NCI-H2196 (cell line): Measurements from ENCODE around the gene IQCN.

Source experiments
- DNase-seq: peaks from one replicate; lab custom pipeline; 2025; ENCODE audit not compliant: unreplicated experiment; lab: John Stamatoyannopoulos, UW

IQCN gene, protein sequence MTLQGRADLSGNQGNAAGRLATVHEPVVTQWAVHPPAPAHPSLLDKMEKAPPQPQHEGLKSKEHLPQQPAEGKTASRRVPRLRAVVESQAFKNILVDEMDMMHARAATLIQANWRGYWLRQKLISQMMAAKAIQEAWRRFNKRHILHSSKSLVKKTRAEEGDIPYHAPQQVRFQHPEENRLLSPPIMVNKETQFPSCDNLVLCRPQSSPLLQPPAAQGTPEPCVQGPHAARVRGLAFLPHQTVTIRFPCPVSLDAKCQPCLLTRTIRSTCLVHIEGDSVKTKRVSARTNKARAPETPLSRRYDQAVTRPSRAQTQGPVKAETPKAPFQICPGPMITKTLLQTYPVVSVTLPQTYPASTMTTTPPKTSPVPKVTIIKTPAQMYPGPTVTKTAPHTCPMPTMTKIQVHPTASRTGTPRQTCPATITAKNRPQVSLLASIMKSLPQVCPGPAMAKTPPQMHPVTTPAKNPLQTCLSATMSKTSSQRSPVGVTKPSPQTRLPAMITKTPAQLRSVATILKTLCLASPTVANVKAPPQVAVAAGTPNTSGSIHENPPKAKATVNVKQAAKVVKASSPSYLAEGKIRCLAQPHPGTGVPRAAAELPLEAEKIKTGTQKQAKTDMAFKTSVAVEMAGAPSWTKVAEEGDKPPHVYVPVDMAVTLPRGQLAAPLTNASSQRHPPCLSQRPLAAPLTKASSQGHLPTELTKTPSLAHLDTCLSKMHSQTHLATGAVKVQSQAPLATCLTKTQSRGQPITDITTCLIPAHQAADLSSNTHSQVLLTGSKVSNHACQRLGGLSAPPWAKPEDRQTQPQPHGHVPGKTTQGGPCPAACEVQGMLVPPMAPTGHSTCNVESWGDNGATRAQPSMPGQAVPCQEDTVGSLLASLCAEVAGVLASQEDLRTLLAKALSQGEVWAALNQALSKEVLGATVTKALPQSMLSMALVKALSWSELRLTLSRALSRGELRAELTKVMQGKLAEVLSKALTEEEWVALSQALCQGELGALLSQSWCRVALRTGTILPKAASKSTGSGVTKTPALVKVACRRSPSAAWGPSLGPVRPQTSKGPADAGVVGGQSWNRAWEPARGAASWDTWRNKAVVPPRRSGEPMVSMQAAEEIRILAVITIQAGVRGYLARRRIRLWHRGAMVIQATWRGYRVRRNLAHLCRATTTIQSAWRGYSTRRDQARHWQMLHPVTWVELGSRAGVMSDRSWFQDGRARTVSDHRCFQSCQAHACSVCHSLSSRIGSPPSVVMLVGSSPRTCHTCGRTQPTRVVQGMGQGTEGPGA (N-terminal part only)

GRCh38 chr19:18274219-18274780 lies at the start of gene IQCN:
TSS of gene IQCN (minus strand) at chr19:18274452. CDS start at chr19:18269478, 4,974 bp downstream.
- no peak for DNase-seq

DNA sequence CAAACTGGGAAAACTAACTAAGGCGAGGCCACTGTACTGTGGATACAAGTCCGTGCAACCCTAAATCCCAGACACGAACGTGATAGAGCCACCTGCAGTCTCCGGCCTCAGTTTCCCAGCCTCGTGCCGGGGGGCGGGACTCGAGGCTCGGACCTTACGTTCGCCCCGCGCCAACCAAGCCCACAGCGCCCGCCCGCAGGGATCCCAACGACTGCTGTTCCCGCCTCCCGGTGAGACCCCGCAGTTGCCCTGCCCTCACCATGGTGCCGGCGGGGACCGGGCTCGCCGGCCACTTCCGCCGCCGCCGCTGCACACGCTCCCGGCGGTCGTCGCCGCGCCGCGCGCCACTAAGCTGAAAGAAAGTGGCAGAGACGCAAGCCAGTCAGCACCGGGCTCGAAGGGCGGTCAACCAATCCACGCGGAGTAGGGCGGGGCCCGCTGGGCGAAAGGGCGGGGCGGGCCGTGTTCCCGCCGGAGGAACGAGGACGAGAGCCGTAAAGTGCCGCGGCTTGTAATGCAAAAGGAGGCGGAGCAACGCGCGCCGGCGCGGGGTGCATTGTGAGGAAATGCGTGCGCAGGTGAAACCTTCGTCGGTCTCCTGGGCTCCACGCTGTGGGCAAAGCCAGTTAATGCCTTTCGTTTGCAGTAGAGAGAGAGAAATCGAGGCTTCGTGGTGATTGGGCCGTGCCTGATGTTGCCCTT lies 48.7 kb upstream of the IQCN start, which contains the start of gene LSM4:
TSS of gene LSM4 (minus strand) at position 318 of the 702 bp plus-strand sequence. CDS start at position 262, 56 bp downstream.
- peak; percentile 99 for DNase-seq

DNA sequence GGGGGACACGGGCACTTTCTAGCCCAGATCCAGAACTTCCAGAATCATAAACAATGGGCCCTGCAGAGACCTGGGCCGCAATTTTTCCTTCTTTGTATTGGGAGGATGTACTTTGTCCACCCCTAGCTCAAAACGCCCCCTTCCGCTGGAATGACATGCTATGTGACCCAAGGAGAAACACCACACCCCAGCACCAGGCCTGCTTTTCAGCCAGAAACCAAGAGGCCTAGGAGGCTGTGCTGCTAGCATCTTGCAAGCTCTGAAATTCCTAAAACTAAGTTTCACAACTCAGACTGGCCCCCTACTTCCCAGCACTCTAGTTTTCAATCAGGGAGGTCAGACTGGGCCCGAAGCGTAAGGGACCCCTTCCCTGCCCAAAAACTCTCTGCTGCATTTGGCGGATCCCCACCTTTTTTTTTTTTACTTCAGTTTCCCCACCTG lies 48.1 kb upstream of the IQCN start:
- DNase-seq: no peak

- no peak for DNase-seq
Measured at GRCh38 chr19:18321734-18322102, 47.5 kb upstream of the IQCN start.

- DNase-seq: no peak
Measured at GRCh38 chr19:18320865-18321733, 46.8 kb upstream of the IQCN start.

- DNase-seq: no peak
Measured at GRCh38 chr19:18319591-18320135, 45.4 kb upstream of the IQCN start.

GRCh38 chr19:18317961-18318800 lies 43.9 kb upstream of the IQCN start:
- DNase-seq: no peak

DNA sequence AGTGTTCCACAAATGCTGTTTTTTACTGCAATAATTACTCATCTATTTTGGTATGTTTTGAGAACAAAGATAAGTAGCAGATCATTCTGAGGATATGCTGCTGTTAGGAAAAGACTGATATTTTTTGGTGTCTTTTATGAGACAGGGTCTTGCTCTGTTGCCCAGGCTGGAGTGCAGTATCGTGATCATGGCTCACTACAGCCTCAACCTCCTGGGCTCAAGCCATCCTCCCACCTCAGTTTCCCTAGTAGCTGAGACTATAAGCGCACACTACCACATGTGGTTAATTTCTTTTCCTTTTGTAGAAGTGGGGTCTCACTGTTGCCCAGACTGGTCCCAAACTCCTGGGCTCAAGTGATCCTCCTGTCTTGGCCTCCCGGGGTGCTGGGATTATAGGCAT lies 39.1 kb upstream of the IQCN start:
- DNase-seq: no peak

GRCh38 chr19:18312092-18312534 lies 37.9 kb upstream of the IQCN start:
- no peak for DNase-seq

GRCh38 chr19:18311502-18312091 lies 37.3 kb upstream of the IQCN start:
- no peak for DNase-seq

- no peak for DNase-seq
Measured at GRCh38 chr19:18310966-18311365, 36.7 kb upstream of the IQCN start.

DNA sequence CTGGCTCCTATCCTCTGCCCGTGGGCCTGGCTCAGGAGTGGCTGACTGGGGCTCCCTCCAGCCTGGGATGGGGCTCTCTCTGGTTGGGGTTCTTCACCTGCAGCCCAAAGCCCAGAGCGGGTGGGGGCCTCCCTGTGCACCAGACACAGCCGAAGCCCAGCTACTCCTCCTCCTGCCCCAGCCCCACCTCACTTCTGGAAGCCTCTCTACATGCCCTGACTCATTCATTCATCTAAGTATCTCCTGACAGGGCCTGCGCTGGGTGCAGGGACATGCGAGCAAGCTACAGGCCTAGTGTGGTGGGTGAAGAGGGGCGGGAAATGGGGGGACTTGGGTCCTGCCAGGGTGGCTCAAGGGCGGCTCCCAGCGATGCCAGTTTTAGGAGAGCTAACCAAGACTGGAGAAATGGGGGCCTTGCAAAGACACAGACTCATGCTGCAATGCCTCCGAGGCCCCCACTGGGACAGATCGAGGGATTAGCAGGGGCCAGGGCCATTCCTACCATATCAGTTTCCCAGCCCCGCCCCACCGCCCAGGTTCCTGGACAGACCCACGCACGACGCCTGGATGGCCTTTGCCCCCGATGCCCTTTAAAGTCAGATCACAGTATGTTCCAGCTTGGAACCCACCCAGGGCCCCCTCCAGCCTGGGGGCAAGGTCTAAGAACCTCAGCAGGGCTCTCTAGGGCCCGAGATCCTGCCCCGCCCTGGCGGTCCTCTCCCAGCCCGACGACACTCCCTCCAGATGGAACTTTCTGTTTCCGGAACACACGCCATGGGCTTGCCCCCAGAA lies 36.1 kb upstream of the IQCN start:
- DNase-seq: no peak

DNA sequence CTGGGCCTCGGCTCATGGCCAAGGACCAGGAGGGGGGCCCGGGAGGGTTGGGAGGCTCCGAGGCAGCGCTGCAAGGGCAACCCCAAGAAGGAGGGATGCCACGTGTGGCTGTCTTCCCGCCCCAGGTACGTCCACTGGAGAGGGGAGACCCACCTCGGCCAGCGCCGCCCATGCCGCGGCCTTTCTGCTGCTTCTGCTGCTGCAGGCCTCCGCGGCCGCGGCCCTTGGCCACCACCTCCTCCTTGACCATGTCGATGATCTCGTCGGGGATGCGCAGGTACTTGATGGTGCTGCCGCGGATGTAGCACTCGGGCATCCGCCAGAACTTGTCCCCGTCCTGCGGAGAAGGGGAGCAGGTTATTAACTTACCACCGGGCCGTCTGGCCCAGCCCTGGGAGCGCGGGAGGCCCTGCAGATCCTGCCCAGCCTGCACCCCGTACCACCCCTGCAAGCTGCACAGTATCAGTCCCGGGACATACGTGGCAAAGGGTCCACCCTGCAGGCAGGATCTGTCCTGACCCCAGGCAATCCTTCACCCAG lies 35.3 kb upstream of the IQCN start:
- no peak for DNase-seq

DNA sequence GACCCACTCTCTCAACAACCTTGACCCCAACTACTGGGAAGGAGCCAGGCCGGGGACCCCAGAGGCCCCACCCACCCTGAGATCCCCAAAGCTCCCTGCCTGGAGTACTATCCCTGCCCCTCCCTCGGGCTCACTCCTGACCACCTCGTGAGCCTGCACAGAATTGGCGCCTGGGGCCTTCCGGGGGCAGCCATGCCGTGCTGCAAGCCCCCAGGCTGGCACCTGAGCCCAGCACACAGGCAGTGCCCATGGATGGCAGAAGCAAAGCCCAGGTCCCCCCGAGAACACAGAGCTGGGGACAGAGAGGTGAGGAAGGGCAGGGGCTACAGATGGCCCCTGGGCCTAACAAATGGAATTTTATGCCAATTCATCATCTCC lies 34.7 kb upstream of the IQCN start:
- DNase-seq: no peak

DNA sequence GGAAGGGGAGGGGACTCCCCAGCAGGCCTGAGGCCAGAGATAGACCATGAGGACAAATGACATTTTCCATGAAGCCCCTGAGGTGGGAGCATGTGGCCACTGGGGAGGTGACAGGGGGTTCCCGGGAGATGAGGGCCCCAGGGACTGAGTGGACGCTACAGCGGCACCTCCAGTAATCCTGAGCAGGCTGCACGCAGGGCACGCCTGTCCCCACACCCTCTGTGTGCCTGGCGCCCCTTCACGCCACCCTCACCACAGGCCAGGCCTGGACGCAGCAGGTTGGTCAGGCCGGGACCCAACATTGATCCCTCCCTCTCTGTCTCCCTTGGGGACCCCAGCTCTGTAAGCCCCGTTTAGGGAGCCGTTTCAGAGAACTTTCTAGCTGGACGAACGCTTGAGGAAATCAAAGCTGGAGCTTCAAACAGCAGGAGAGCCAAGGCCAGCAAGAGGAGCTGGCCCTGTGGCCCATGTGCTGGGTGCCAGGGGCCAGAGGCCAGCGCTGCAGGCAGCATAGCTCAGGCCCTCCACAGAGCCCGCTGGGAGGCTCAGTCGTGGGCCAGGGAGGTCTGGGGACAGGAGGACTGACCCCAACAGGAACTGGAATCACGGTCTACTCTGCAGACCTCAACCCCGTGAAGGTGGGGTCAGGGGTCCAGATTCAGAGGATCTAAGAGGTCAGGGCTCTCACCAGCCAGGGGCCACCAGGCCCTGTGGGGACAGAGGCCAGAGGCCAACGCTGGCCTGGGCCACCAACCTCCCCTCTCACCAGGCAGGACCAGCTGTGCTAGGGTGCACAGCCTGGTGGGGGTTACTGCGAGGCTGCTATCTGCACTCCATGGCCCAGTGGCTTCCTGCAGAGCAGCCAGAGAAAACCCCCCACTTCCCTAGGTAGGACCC lies 34.0 kb upstream of the IQCN start:
- DNase-seq: no peak
